ENCODE results near the gene LENEP.

Gene LENEP

DNA sequence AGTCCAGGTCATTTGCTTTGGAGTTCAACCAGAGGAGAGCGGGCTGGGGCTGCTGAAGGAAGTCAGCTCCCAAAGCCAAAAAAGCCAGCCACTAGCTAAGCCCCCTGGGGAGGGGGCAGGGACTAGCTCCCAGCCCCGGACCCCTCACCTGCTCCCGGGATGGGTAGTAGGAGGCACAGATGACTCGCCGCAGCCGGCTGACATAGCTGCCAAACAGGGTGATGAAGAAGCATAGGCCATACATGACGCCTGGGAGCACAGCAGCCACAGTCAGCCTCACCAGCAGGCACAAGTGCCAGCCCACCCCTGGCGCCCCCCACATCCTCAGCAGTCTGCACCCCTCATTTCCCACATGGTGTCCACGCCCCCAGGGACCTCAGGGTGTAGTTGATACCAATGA lies 32.8 kb downstream of the LENEP start:
- DNase-seq (ENCODE audit: low read depth, low spot score) = no peak

DNA sequence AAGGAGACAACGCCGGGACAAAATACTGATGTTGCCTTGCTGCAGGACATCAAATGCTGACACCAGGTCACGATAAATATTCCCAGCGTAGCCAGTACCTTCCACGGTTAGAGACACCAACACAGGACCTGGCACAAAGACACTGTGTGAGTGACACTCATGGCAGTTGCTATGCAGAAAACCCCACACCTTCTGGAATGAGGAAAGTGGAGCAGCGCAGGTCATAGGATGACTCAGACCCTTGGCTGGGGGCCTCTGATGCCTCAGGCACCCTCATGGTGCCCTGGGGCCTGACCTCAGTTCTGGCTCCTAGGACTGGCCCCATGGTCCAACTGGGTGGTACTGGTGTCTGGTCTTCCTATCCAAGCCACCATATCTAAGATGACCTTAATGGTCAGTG lies 33.2 kb downstream of the LENEP start:
- DNase-seq (ENCODE audit: low read depth, low spot score) = no peak

DNA sequence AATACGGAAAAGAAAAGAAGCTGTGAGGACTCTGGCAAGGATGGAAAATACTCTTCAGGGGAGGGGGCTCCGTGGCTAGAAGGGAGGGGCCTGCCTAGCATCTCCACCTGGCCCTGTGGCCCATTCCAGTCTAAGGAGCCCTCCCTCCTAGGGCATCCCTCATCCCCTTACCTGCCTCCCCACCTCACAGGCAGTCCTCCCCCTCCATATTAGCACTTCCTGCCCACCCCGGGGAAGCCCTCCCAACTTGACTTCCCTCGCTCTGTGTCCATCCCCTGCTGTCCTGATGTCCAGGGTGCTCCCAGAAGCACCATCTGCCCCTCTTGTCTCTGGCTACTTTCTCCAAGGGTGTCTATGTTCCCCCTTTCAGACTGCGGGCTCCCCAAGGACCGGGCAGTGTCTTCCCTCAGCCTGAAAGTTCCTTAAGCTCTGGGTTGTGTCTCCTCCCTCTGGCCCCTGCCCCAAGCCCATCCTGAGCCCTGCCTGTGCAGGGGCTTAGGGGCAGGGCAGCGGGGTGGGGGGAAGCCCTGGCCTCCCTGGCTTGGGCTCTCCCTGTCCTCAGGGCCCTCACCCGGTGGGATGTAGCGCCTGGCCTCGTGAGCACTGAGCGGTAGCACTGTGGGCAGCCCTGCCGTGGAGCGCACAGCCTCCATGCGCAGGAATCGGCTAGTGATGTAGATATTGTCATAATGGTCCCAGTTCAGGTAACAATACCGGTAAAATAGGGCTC lies 36.3 kb downstream of the LENEP start:
- no peak for DNase-seq (ENCODE audit: low read depth, low spot score)

DNA sequence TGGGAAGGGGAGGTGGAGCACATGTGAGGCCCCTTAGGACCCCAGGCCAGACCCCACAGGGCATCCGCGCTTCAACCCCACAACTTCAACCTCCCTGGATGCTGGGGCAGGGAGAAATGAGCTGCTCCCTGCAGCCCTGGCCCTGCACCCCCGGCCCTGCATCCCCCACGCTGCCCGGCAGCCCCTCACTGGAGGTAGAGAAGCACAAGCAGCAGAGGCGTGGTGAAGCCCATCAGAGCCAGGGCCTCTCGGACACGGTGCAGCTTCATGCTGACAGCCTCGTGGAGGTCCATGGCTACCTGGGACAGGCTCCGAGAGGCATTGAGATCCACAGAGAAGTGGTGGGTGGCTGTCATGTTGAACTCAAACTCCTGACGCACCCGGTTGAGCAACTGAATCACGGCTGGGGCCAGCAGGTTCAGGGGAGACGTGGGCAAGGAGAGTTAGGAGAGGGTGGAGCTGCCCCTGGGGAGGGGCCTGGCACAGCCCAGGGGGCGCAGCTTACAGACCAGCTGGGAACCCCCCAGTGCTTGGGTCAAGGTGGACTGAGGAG lies 36.9 kb downstream of the LENEP start:
- no peak for DNase-seq (ENCODE audit: low read depth, low spot score)

DNA sequence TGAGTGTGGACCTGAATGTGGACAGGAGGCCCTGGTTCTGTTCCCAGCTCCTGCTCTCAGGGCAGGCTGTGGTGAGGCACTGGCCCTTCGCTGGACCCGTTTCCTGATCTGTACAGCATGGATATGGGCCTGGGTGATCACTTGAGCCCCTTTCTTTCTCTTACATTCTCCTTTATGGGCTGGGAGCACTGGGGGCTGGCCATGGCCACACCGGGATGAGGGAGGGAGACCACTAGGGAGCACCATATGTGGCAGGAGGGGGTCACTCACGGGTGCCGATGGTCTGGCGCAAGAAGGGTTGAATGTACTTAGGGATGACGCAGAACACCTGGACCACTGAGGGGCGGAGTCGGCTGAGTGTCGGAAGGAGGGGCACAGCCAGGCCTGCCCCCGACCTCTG lies 37.5 kb downstream of the LENEP start:
- no peak for DNase-seq (ENCODE audit: low read depth, low spot score)

DNA sequence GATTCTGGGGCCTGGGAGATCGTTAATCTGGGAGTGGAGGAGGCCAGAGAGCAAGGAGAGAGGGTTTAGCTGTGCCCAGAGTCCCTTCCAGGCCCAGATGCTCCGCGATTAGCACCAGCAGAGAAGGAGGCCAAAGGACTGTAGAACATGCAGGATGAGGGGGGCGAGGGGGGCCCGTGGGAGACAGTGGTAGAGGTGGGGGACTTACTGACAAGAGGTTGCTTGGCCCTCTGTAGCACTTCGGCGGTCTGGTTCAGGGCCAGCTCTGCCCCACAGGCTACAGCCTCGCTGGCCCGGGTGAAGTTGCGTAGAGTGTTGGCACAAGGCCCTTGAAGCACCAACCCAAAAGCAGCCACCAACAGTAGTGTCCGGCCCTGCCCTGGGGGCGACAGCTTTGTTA lies 39.5 kb downstream of the LENEP start:
- DNase-seq (ENCODE audit: low read depth, low spot score) = no peak

DNA sequence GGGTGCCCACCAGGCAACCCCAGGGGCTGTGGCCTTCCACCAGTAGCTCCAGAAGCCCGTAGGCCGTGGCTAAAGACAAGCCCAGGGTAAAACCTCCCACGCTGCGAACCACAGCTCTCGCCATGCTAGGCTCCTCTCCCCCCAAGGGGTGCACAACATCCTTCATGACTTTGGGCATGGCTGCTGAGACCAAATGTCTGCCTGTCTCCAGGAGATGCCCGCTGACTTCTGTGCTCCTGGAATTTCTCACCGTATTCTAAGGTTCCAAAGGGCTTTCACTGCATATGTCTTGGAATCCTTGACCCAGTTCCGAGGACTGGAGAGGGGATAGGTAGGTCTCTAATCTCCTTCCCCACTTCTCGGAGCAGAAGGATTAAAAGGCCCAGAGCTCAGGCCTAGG lies 40.1 kb downstream of the LENEP start, which contains the start of the genes DCST1 and DCST2:
Gene DCST1, plus strand, starts transcription at position 301 of the 400 bp plus-strand sequence. CDS start 213 bp downstream, outside the sequence.
Gene DCST2, minus strand, starts transcription at position 258 of the 400 bp plus-strand sequence. Its CDS starts 80 bp downstream, at position 178.
- no peak for DNase-seq (ENCODE audit: low read depth, low spot score)

DNA sequence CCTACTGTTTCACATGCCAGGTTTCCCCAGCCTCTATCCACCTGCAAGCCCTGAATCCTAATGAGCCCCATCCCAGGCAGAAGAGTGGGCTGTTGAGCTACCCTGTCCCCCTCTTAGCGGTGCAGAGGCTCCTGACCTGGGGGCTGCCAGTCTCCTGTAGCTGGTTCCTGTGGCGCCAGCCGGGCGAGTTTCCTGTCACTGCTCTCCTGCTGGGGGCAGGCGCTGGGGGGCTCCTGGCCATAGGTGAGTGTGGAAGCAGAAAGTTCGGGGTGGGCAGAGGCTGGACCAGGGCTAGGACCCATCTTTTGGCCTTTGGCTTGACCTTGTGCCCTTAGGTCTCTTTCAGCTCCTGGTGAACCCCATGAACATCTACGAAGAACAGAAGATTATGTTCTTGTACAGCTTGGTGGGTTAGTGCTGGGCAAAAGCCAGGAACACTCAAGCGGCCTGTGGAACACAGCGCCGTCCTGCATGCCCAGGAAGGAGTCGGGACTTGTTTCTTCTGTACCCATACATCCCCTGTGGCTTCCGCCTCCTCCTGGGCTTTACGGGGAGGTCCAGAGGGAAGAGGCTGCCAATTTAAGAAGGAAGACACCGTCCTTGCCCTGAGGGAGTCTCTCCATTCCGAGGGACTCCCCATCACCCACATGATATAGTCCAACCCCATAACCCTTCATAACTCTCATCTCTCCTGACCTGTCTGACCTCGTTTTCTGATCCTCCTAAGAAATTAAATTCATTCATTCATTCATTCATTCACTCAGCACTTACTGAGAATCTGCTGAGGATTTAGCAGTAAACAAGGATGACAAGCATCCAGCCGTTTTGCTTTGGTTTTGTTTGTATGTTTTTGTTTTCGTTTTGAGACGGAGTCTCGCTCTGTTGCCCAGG lies 41.2 kb downstream of the LENEP start:
- no peak for DNase-seq (ENCODE audit: low read depth, low spot score)

DNA sequence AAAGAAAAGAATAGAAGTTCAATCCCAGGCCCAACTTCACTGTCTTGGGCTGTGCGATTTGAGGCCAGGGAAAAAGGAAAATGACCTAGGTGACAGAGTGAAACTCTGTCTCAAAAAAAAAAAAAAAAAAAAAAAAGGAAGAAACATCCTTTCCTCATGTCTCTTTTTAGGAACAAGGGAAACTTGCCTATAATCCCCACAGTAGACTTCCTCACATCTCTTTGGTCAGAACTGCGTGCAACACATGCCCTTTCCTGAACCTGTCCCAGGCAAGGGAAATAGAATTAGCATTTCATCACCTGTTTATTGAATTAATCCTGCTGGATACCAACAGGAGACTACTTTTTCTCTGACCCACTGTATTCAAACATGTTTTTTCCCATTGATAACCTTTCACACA lies 42.5 kb downstream of the LENEP start:
- DNase-seq (ENCODE audit: low read depth, low spot score) = no peak

DNA sequence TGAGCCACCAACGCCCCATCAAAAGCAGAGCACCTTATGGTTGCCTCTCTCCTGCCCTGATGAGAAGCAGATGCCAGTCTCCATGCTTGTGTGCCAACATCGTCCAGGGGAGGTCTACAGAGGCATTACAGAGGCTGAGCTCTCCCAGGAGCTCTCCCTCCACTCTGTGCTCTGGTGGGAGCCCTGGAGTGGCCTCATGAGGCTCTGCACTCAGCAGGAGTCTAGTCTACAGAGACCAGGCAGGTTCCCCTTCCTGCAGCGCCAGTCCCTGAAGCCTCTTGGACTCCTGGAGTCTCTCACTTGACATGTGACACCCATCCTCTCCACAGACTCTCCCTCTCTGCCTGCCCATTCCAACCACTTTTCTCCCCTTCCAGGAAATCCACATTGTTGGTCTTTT lies 43.7 kb downstream of the LENEP start:
- DNase-seq (ENCODE audit: low read depth, low spot score) = no peak

DNA sequence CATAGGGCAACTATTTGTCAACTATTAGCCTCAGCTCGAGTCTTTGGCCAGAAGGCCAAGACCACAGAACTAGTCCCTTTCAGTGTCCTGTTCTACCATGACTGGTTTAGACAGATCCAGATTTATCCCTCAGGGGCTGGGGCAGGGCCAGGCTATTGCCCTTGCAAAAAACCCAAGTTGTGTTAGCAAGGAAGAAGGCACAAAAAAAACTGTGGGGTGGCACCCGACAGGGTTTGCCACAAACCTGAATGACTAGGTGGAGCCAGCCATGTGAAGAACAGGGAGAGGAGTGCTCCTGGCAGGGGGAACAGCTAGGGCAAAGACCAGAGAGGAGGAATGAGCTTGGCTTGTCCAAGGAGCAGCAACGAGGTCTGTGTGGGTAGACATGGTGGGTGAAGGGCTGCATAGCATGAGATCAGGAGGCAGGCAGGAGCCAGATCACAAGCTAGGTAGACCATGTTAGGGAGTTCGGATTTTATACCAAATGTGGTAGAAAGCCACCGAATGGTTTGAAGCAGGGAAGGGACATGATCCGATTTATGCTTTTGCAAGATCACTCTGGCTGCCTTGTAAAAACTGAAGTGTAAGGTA lies 44.6 kb downstream of the LENEP start:
- no peak for DNase-seq (ENCODE audit: low read depth, low spot score)

DNA sequence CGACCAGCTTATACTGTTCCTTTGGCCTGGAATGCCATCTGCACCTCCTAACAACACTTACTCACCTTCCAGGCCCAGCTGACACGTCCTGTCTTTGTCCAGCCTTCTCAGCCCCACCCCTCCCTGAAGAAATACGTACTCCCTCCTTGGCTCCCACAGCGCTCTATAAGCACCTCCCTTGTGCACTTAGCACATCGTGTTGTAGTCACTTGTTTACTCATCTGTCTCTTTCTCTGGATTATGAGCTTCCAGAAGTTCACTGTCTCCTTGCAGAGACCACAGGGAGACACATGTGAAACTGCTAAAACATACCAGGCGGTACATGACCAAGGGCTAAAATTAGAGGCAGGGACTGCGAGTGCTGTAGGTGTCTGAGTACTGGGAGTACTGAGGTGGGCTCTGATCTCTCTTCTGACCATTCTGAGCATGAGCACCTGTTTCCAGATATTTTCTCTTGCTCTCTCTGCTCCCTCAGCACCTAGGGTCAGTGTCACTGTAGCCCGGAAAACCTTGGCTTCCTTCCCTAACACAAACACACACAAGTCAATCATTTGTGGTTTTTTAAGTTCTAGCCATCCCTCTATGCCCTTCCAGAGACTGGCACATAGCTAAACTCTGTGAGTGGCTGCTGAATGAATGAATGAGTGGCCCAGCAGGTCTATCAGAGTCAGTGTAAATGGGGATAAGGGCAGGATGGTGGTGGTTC lies 45.4 kb downstream of the LENEP start:
- no peak for DNase-seq (ENCODE audit: low read depth, low spot score)

DNA sequence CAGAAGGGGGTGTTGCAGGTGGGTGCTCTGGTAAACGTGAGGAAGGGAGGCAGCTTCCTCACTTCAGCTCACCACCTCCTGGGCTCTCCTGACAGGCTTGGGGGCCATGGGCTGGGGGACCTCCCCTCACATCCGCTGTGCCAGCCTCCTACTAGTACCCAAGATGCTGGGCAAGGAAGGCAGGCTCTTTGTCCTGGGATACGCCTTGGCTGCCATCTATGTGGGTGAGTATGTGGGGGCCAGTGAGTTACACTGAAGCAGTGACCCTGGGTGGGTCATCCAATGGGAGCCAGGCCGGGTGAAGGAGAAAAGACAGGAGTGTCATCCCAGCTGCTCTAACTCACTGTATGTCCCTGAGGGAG lies 45.9 kb downstream of the LENEP start:
- no peak for DNase-seq (ENCODE audit: low read depth, low spot score)

DNA sequence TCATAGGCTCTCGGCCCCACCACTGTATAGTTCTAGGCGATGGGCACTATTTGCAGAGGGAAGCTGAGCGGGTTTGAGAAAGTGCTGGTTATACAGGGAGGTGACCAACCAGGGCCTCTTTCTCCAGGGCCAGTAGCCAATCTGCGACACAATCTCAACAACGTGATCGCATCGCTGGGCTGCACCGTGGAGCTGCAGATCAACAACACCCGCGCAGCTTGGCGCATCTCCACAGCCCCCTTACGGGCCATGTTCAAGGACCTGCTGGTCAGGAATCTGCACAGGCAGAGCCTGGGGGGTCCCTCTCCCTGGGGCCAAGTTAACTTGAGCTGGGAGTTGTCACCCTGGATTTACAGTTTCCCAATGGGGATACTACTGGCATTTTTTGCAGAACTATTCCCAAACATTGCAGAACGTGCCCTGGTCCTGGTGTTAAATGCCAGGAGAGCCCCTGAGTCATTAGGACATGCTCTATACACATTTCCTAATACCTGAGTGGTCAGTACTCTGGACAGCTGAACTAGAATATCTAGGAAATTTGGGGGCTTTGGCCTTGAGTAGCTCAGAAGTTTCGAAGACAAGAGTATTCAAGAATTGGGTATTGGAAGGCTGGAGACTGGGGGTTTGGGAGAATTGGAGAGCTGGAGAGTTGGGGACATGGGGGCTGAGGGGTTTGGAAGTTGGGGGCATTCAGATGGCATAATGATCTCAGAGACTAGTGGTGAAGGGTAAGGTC lies 47.1 kb downstream of the LENEP start:
- DNase-seq (ENCODE audit: low read depth, low spot score) = no peak

DNA sequence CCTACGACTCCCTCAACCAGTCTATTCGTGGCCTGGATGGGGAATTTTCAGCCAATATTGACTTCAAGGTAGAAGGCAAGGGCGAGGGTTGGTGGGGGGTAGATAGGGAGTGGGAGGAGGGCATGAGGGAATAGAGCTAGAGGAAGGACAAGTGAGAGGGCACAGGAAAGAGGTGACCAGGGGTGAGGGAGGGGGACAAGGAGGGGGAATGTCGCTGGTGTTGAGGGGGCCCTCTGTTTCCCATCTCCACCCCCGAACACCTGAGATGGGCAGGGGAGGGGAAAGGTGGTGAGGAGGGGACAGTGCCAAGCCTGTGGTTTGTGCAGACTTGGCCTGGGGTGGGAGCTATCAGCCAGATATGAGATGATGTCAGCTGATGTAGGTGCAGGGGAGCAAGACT lies 49.4 kb downstream of the LENEP start:
- DNase-seq (ENCODE audit: low read depth, low spot score) = no peak

DNA sequence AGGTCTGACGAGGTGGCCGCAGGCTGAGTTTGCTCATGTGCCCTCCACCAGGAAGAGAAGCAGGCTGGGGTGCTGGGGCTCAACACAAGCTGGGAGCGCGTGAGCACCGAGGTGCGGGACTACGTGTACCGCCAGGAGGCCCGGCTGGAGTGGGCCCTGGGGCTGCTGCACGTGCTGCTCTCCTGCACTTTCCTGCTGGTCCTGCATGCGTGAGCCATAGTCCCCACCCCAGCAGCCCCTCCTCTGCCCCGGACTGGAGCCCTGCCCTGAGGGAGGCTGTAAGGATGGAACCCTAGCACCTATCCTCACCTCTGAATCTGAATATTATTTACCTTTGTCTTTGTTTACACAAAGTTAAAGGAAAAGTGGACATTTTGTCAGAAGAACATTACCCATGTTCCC lies 49.9 kb downstream of the LENEP start:
- DNase-seq (ENCODE audit: low read depth, low spot score) = no peak

DNA sequence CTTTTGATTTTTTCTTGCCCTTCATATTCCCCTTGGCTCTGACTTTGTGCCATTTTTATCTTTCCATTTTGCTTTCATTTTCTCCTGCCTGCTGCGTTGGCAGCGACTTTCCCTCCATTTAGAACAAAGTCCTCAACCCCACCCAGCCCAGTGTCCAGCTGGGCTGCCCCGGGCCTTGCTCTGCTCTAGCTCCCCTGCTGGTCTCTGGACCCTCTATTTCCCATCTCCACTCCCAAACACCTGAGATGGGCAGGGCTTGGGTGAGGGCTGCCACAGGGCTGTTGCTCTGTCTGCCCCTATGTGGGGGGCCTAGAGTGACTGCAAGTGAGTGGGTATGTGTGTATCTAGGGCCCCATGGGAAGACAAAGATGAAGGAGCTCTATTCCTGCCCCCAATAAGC lies 50.4 kb downstream of the LENEP start:
- DNase-seq (ENCODE audit: low read depth, low spot score) = no peak

All from brain pericyte (primary cell).